Skin epidermis (tissue), 12 donors: Measurements from ENCODE around the gene CMTM8.
"Not testable (repeated sequence)": the region's sequence is repeated elsewhere in the genome, so short reads cannot be mapped to it uniquely, and the experiment has no call there.

Experiments
- H3K27ac ChIP-seq, 21 experiments: fragments of 200-600 bp; sonication (generic) in 11 of 21; one replicate each; pipeline ENCODE4 v1.5.0; 2020; ENCODE audit warnings: mild to moderate bottlenecking in 3 of 21, inconsistent platforms in 2 of 21, moderate library complexity in 2 of 21
- H3K4me3 ChIP-seq, 7 experiments: fragments of 200-600 bp; sonication (generic) in 2 of 7; one replicate each; pipeline ENCODE4 v1.5.0; 2020; ENCODE audit warnings: inconsistent platforms in 2 of 7, mild to moderate bottlenecking in 2 of 7, moderate library complexity in 1 of 7

CMTM8 gene

DNA sequence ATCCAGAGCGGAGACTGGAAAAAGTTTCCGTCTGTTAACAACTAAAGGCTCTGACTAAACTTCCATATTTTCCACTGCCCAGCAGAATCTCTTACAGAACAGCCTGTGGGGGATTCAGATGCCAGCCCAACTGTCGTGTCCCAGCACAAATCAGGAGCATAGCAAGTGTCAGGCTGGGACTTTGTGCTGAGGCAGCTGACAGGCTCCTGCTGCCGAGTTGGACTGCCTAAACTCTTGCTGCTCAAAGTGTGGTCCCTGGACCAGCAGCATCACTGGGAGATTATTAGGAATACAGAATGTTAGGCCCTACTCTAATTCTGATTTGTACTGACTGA lies 122.0 kb downstream of the CMTM8 start:
- H3K27ac ChIP-seq = no peak overlapping the region

DNA sequence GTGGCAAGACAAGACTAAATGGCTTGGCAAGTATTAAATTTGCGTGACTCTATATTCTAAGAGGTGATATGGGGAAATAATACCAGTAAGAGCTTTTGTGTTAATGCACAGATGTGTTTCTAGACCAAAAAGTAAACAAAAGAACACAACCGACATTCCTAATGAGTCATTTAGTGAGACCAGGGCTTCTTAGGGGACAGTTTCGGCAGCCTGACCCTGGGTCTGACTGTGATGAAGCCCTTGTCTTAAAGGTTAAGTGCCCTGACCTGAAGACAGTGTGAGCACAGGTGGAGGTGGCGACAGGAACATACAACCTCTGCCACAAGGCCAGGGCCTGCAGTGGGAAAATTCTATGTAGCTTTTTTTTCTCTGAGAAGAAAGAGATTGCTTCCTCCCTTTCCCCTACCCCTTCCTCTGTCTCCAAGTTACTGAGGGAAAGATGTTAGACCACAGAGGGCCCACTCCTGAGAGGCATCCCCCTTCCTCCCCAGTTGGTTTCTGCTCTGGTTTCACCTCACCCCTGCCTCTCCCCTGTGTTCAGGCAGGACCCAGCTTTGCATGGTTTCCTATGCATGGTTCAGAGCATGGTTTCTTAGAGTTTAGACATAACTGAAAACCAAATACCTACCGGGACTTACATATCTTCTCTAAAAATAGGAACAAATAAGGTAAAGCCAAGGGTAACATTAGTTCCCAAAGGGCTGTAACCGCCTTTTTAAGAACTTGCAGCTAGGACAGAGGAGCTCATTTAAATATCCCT lies 128.3 kb downstream of the CMTM8 start:
- Histone ChIP-seq H3K27ac (no peak overlapping the region), H3K4me3 (no peak overlapping the region)

More for the DNA sequence above, 122.0 kb downstream of the CMTM8 start:
- no peak overlapping the region for H3K4me3 ChIP-seq

DNA sequence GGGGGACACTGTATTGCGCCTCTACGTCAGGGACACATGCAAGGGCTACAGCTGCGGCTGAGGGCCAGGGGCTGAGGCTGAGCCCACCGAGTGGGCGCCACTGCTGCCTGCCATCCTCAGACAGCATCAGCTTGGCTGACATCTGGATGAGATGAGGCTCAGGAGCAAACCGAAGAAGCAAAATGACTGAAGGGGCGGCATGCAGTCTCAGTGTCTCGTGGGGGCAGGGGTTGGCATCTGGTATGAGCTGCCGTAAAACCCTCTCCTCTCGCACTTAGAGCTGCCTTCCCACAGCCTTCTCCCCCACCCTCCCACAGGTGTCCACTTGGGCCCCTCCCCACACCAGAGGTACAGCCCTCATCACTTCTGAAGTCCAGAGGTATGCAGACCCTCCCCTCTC lies 129.0 kb downstream of the CMTM8 start:
- no peak overlapping the region for H3K27ac ChIP-seq
- no peak overlapping the region for H3K4me3 ChIP-seq

DNA sequence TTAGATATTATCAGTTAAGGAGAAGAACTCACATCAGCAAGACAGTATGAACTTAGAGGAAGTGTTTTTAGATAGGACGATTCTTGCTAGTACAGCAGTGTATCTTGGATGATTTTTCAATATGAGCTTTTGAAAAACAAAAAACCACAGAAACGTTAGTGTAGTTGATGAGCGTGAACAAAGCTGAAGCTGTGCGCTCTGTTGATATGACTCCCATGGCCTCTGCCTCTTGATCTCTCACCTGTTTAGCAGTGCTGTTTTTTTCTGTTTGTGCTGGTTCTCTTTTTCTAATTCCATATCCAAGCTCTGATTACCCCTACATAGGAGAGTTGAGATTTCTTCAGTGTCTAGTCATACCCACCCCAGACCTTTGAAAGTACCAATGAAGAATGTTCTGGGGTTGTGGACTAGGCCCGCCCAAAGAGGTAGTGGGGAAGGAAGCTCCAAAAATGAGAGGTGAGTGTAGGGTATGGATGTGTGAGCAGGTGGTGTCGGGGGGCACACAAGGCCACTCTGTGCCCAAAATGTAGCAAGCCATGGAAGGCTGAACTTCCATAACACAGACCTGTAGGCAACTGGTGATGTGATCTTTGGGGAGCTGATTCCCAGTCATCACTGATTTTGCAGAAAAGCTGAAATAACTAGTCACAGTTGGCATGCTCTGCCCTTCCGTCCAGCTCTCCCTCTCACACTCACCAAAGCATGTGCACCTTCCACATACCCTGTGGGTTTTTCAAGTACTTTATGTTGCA lies 133.2 kb downstream of the CMTM8 start:
- Histone ChIP-seq H3K27ac (peak overlapping the region in 8 of 21 experiments; percentile 8 to 76 (median 42)), H3K4me3 (no peak overlapping the region)

DNA sequence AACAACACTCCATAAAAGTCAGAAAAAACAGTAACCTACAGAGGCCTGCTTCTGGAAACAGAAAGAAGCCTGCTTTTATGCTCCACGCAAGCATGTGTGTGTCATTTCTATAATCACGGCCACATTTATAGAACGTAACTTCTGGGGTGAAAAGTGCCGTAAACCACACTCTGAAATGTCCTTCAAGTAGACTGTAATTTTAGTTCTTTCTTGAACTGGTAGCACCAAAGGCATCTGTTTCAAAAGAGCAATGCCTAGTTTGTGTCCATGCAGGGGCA lies 133.7 kb downstream of the CMTM8 start:
- Histone ChIP-seq H3K4me3 (no peak overlapping the region), H3K27ac (peak overlapping the region in 6 of 21 experiments; percentile 8 to 76 (median 39))

DNA sequence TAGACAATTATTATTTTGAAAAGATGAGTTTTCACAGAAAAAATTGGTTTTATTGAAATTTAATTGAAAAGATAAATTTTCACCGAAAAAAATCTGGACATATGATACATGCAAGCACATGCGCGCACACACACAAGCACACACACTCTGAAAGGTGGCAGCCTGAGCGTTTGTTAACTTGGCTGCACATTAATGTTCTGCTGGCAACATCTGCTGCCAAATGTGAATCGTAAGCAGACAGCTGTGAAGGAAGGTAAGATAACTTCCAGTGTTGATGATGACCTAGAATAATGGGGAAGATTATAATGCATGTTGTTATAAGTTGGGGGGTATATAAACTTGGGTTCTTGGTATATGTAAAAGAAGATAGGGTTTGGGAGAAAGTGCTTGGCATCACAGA lies 134.8 kb downstream of the CMTM8 start:
- H3K27ac ChIP-seq = no peak overlapping the region
- H3K4me3 ChIP-seq = no peak overlapping the region

DNA sequence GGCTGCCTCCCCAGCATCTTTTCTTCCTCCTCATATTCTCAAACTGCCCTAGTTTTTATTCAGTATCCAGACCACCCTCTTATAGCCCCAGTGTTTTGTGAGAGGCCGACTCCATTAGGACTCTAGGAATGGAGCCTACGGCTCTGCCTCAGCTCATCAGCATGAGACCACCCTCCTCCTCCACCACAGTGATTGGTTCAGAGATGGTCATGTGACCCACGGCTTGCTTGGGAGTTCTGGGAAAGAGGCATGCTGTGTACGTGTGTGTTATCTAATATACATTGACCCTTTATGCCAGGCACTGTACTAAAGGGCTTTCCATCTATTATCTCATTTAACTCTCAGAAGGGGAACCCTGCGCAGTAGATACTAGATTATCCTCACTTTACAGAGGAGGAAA lies 135.4 kb downstream of the CMTM8 start:
- Histone ChIP-seq H3K4me3 (no peak overlapping the region), H3K27ac (no peak overlapping the region)

DNA sequence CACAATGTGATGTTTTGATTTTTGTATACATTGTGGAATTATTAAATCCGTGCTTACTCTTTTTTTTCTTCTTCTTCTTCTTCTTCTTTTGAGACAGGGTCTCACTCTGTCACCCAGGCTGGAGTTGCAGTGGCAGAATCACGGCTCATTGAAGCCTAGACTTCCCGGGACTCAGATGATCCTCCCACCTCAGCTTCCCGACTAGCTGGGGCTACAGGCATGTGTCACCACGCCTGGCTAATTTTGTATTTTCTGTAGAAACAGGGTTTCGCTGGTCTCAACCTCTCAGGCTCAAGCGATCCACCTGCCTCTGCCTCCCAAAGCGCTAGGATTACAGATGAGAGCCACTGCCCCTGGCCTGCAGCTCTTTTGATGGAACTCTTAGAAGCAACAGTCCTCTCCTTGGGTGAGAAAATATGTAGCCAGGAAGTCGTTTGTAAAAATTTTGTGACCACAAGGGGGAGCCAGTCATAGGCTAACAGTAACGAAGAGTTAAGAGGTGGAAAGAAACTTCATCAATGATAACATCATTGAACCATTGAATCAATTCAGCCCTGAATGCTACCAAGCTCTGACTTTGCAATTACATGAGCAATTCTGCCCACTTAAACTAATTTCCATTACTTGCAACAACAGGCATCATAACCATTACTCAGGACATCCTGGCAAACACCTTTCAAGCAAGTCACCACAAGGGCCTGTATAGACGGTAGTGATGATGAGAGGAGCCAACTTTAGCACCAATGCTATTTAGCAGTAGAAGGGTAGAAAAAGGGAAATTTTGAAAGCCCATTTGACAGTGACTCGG lies 136.5 kb downstream of the CMTM8 start:
- Histone ChIP-seq H3K27ac (no peak overlapping the region), H3K4me3 (no peak overlapping the region)

DNA sequence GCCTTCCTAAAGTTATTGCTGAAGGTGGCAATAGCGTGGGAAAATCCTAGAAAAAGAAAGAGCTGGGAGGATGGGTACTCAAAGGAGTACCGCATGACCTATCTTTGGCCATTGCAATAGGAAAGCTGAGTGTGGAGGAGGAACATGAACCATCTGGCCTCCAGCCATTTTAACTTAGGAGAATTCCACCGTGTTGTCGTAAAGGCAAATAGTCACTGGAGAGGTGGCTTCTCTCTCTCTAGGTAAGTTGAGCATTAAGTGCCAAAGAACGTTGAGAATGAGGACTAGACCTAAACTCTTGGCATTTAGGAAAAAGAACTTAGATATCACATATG lies 137.1 kb downstream of the CMTM8 start:
- no peak overlapping the region for H3K4me3 ChIP-seq
- H3K27ac ChIP-seq = no peak overlapping the region

DNA sequence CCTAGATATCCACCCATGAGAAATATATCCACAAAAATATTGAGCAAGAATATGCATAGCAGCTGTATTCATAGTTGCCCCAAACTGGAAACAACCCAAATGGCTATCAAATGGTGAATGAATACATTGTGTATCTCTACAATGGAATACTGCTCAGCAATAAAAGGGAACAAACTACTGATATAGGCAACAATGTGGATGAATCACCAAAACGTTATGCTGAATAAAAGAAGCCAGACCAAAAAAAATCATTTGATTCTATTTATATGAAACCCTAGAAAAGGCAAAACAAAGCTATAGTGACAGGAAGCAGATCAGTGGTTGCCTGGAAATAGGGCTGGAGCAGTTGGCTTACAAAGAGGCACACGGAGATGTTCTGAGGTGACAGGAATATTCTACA lies 137.6 kb downstream of the CMTM8 start:
- H3K4me3 ChIP-seq = no peak overlapping the region
- no peak overlapping the region for H3K27ac ChIP-seq

DNA sequence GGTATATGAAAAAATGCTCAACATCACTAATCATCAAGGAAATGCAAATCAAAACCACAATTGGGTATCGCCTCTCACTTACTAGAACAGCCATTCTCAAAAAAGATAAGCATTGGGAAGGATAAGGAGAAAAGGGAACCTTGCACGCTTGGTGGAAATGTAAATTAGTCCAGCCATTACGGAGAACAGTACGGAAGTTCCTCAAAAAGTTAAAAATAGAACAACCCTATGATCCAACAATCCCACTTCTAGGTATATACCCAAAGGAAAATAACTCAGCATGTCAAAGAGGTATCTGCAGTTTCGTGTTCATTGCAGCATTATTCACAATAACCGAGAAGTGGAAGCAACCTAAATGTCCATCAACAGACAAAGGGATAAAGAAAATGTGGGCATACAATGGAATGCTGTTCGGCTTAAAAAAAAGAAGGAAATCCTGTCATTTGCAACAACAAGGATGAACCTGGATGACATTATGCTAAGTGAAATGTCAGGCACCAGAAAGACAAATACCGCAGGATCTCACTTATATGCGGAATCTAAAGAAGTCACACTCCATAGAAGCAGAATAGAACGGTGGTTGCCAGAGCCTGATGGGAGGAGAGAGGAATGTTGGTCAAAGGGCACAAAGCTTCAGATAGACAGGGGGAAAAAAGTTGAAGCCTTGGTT lies 141.5 kb downstream of the CMTM8 start:
- no peak overlapping the region for H3K4me3 ChIP-seq
- no peak overlapping the region for H3K27ac ChIP-seq

DNA sequence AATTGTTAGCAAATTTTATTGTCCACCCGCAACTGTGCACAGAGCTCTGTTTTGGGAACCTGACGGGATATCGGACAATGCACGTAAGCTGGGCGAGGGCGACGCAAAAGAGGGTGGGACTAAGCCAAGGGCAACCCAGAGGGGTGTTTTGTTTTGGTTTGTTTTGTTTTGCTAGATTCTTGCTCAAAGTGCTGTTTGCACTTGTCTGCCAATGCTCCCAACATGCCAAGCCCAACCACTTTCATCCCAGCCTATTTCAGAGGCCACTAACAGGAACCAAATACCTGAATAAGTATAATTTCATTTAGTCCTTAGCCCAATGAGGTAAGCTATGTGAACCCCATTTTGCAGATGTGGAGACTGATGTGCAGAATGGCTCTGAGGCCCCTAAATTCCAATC lies 143.4 kb downstream of the CMTM8 start:
- H3K4me3 ChIP-seq = no peak overlapping the region
- no peak overlapping the region for H3K27ac ChIP-seq

DNA sequence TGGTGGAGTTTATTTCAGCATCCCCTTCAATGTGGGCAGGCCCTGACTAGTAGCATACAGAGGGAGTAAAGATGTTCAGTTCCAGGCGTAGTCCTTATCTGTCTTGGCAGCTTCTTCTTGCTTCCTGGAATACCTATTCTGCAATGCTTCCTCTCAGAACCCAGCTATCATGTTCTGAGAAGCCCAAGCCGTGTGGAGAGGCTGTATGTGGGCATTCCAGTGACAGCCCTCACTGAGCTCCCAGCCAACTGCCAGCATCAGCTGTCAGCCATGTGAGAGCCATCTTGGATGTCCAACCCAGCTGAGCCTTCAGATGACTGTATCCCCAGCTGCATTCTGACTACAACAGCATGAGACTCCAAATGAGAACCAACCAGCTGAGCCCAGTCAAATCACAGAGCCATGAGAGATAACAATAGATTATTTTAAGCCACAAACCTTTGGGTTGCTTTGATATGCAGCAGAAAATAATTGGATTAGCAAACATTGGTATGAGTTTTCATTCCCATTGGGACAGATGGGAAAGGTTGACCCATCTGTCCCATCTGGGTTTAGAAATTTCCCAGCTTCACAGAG lies 144.7 kb downstream of the CMTM8 start:
- H3K27ac ChIP-seq = no peak overlapping the region
- H3K4me3 ChIP-seq = no peak overlapping the region

DNA sequence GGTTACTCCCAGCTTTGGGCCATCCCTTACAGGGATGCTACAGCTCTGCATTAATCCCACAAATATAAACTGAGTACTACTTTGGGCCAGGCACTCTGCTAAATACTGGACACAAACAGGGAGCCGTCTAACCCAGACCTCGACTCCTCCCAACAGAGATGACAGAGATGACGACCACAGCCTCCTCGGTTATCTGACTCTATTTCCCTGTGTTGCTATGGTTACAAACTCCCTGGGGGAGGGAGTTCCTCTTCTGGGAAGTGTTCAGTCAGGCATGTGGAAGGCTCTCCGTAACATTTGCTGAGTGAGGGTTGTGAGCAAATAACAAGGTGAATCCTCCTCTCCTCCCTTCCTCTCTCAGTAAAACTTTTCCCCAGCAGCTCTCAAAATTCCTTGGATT lies 146.5 kb downstream of the CMTM8 start:
- H3K27ac ChIP-seq = no peak overlapping the region
- no peak overlapping the region for H3K4me3 ChIP-seq

DNA sequence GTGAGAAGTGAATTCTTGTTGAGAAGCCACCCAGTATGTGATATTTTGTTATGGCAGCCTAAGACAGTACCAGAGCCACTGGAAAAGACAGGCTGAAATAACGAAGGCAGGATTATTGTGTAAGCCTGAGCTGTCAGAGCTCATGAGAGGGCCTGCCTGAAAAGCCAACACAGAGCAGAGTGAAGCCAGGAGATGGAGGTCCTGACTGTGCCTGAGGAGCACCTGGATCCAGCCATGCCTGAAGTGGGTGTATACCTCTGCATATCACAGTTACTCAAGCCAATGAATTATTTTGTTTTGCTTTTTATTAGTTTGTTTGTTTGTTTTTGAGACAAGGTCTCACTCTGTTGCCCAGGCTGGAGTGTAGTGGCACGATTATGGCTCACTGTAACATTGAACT lies 149.0 kb downstream of the CMTM8 start:
- Histone ChIP-seq H3K4me3 (no peak overlapping the region), H3K27ac (no peak overlapping the region)

DNA sequence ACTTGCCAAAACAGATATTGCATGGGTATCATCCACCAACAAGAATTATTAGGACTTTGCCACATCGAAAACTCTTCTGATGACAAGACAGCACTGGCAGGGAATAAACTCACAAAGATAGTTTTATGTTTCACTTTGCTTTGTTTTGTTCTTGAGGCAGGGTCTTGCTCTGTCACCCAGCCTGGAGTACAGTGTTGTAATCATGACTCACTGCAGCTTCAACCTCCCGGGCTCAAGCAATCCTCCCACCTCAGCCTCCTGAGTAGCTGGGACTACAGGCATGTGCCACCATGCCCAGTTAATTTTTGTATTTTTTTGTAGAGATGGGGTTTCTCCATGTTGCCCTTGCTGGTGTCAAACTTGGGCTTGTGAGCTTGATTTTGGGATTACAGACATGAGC lies 151.1 kb downstream of the CMTM8 start:
- H3K4me3 ChIP-seq, H3K27ac ChIP-seq: not testable (repeated sequence)

DNA sequence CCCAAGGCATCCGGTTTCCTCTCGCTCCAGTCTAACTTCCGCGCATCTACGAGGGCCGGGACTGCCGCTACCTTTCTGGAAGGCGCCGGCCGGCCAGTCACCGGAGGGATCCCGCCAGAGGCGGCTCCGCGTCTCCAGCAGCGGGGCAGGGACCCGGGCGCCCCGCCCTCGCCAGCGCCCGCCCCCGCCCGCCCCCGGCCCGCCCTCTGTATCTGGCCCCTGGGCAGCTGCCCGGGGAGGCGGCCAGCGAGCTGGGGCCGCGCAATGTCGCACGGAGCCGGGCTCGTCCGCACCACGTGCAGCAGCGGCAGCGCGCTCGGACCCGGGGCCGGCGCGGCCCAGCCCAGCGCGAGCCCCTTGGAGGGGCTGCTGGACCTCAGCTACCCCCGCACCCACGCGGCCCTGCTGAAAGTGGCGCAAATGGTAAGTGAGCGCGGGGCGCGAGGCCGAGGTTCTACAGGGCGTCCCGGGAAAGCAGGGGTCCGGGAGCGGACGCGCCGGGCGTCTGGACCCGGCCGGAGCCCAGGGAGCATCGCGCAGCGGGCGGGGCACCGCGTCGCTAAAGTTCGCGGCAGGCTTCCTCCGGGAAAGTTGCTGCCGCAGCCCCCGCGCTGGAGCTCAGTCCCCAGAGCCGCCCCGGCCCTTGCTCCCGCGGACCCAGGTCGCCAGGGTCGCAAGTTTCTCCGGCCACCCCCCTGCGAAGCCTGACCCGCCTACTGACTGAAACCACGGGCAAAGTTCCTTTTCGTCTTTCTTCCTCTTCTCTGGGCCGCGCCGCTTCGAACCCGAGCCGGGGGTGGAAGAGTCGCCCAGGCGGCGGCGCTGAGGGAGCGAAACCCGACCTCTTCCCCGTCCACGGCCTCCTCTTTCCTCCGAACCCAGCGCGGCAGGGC lies 153.4 kb downstream of the CMTM8 start, which contains the start of gene CMTM7:
TSS of gene CMTM7 (plus strand) at position 211 of the 893 bp plus-strand sequence. CDS start at position 265, 54 bp downstream.
- Histone ChIP-seq H3K27ac (peak within 1 kb of the TSS; percentile 69 to 97 (median 85)), H3K4me3 (peak within 1 kb of the TSS; percentile 52 to 87 (median 71))

DNA sequence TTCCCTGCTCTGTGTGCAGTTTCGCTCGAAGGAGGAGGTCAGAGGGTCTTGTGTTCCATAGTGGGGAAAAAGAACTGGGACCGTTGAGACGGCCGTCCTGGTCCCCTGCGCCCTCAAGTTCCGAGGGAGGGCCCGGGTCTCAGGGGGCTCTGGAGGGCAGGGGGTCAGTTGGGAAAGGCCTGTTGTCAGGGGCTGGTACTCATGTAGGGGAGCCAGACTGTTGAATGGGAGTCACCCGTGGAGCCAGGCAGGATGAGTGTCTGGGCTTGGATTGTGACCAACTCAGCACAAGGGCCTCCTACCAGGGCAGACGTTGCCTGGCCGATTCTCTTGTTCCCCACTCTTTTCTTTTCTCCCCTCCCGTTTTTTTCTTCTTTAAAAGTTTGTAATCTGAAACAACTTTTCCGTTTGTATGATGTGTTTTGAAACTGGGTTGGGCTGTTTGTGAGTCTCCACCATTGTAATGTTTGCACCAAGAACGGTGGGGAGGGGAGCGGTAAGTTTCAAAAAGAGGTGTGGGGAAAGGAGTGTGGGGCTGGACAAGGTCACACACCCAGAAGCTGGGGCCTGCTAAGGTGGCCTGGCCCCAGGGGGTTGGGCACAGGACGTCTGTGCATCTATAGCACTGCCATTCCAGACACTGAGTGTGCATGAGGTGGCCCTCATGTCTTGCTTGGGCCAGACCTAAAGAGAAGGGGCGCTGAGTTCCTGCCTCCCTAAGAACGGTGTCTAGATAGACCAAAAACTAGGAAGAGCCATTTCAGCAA lies 154.2 kb downstream of the CMTM8 start:
- H3K4me3 ChIP-seq = peak overlapping the region; percentile 52 to 87 (median 71)
- H3K27ac ChIP-seq = peak overlapping the region; percentile 69 to 97 (median 85)
